HG03469 (cell line): ENCODE measurements around the gene OR13D1.
A peak's percentile ranks its signal among the peaks of the same experiment; 100 is the strongest.
"Not testable (repeated sequence)": the region's sequence is repeated elsewhere in the genome, so short reads cannot be mapped to it uniquely, and the experiment has no call there.

Experiments used
- ATAC-seq: cut with Tn5 transposase; IDR thresholded peaks from one replicate; pipeline ENCODE4 v1.9.1; 2021; ENCODE audit warnings: mild to moderate bottlenecking, moderate library complexity, moderate number of reproducible peaks; ENCODE audit not compliant: unreplicated experiment

Gene OR13D1

GRCh38 chr9:104694218-104694617, at the start of gene OR13D1:
TSS of gene OR13D1 (plus strand) at chr9:104694518. CDS start at chr9:104694518, 0 bp downstream.
- no peak for ATAC-seq

- ATAC-seq, result no peak
Measured at GRCh38 chr9:104658496-104659195, 35.7 kb upstream of the OR13D1 start.

- ATAC-seq, result no peak
Measured at GRCh38 chr9:104675611-104676010, 18.7 kb upstream of the OR13D1 start.

- peak; percentile 74 for ATAC-seq
Measured at GRCh38 chr9:104682642-104683041, 11.7 kb upstream of the OR13D1 start.

GRCh38 chr9:104686081-104686480, 8.2 kb upstream of the OR13D1 start:
- ATAC-seq, result no peak

GRCh38 chr9:104700306-104700705, 6.0 kb downstream of the OR13D1 start:
- ATAC-seq, result no peak

GRCh38 chr9:104708737-104709136, 14.4 kb downstream of the OR13D1 start:
- ATAC-seq, result not testable (repeated sequence)

- ATAC-seq, result no peak
Measured at GRCh38 chr9:104711604-104712003, 17.3 kb downstream of the OR13D1 start.

GRCh38 chr9:104725014-104725413, 30.7 kb downstream of the OR13D1 start:
- no peak for ATAC-seq

GRCh38 chr9:104738452-104738851, 44.1 kb downstream of the OR13D1 start:
- no peak for ATAC-seq

GRCh38 chr9:104740621-104741020, 46.3 kb downstream of the OR13D1 start:
- ATAC-seq, result no peak

GRCh38 chr9:104743376-104743985, 49.2 kb downstream of the OR13D1 start:
- ATAC-seq, result peak; percentile 50
